ENCODE measurements around the gene ASPHD2. TPM values are rescaled to one million over a fixed set of nuclear protein-coding genes. Genes with fewer than 3 reads are reported as not detected.

The ASPHD2 gene
- total and polyA plus RNA-seq, 2 of the 13 experiments (the other 11 are each of a cell fraction or from before 2014, with no cell fraction given), result 0.04 TPM

- TF ChIP-seq, protein P1, sequence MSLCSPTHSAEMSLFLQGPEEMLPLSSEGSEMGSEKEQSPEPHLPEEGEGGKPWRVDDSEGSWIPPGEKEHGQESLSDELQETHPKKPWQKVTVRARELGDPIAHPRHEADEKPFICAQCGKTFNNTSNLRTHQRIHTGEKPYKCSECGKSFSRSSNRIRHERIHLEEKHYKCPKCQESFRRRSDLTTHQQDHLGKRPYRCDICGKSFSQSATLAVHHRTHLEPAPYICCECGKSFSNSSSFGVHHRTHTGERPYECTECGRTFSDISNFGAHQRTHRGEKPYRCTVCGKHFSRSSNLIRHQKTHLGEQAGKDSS (CRISPR knock-in tag; IDR thresholded peaks at IDR 0.05; ENCODE audit: borderline replicate concordance, low read depth), result peak; percentile 29; the same call in 1 of the 2 replicates
- TF ChIP-seq, protein P2, sequence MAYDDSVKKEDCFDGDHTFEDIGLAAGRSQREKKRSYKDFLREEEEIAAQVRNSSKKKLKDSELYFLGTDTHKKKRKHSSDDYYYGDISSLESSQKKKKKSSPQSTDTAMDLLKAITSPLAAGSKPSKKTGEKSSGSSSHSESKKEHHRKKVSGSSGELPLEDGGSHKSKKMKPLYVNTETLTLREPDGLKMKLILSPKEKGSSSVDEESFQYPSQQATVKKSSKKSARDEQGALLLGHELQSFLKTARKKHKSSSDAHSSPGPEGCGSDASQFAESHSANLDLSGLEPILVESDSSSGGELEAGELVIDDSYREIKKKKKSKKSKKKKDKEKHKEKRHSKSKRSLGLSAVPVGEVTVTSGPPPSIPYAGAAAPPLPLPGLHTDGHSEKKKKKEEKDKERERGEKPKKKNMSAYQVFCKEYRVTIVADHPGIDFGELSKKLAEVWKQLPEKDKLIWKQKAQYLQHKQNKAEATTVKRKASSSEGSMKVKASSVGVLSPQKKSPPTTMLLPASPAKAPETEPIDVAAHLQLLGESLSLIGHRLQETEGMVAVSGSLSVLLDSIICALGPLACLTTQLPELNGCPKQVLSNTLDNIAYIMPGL (CRISPR knock-in tag; IDR thresholded peaks at IDR 0.05; ENCODE audit: borderline replicate concordance in 1 of 2, low read depth in 1 of 2), result peak; percentile 63 to 88
- TF ChIP-seq SIN3A (IDR thresholded peaks at IDR 0.05; ENCODE audit: borderline replicate concordance, low read depth, low read length), result peak; percentile 86; the same call in 1 of the 2 replicates
- peak; percentile 88; the same call in 1 of the 2 replicates for TF ChIP-seq ZBTB42 (CRISPR knock-in tag; IDR thresholded peaks at IDR 0.05)
- no peak for TF ChIP-seq FOXP1 (IDR thresholded peaks at IDR 0.05)
- TF ChIP-seq FOXP1 (CRISPR knock-in tag; IDR thresholded peaks at IDR 0.05), result no peak
- TF ChIP-seq KDM5B (CRISPR knock-in tag; IDR thresholded peaks at IDR 0.05; ENCODE audit: borderline replicate concordance), result peak; percentile 91
- TF ChIP-seq, protein P3, sequence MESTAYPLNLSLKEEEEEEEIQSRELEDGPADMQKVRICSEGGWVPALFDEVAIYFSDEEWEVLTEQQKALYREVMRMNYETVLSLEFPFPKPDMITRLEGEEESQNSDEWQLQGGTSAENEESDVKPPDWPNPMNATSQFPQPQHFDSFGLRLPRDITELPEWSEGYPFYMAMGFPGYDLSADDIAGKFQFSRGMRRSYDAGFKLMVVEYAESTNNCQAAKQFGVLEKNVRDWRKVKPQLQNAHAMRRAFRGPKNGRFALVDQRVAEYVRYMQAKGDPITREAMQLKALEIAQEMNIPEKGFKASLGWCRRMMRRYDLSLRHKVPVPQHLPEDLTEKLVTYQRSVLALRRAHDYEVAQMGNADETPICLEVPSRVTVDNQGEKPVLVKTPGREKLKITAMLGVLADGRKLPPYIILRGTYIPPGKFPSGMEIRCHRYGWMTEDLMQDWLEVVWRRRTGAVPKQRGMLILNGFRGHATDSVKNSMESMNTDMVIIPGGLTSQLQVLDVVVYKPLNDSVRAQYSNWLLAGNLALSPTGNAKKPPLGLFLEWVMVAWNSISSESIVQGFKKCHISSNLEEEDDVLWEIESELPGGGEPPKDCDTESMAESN (CRISPR knock-in tag; conservative IDR thresholded peaks at IDR 0.05), result peak; percentile 81
- TF ChIP-seq, protein P4, sequence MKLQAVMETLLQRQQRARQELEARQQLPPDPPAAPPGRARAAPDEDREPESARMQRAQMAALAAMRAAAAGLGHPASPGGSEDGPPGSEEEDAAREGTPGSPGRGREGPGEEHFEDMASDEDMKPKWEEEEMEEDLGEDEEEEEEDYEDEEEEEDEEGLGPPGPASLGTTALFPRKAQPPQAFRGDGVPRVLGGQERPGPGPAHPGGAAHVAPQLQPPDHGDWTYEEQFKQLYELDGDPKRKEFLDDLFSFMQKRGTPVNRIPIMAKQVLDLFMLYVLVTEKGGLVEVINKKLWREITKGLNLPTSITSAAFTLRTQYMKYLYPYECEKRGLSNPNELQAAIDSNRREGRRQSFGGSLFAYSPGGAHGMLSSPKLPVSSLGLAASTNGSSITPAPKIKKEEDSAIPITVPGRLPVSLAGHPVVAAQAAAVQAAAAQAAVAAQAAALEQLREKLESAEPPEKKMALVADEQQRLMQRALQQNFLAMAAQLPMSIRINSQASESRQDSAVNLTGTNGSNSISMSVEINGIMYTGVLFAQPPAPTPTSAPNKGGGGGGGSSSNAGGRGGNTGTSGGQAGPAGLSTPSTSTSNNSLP (IDR thresholded peaks at IDR 0.05; ENCODE audit: low read depth, low read length), result peak; percentile 44; the same call in 1 of the 2 replicates
- TF ChIP-seq ESRRA (CRISPR knock-in tag; IDR thresholded peaks at IDR 0.05; ENCODE audit: low read depth), result 0 out of 2 replicates have a peak, but pooled peaks have one; percentile 49
- peak; percentile 64; the same call in 1 of the 2 replicates for TF ChIP-seq CSRNP1 (CRISPR knock-in tag; IDR thresholded peaks at IDR 0.05)
- 0 out of 2 replicates have a peak, but pooled peaks have one; percentile 67 for TF ChIP-seq TMF1 (CRISPR knock-in tag; IDR thresholded peaks at IDR 0.05; ENCODE audit: low read depth)
- peak; percentile 81 for TF ChIP-seq HNRNPLL (IDR thresholded peaks at IDR 0.05; ENCODE audit: low read depth, low read length, poor library complexity, severe bottlenecking)
- no peak for TF ChIP-seq IRX3 (CRISPR knock-in tag; IDR thresholded peaks at IDR 0.05; ENCODE audit: borderline replicate concordance, low read depth)
- TF ChIP-seq, protein P5, sequence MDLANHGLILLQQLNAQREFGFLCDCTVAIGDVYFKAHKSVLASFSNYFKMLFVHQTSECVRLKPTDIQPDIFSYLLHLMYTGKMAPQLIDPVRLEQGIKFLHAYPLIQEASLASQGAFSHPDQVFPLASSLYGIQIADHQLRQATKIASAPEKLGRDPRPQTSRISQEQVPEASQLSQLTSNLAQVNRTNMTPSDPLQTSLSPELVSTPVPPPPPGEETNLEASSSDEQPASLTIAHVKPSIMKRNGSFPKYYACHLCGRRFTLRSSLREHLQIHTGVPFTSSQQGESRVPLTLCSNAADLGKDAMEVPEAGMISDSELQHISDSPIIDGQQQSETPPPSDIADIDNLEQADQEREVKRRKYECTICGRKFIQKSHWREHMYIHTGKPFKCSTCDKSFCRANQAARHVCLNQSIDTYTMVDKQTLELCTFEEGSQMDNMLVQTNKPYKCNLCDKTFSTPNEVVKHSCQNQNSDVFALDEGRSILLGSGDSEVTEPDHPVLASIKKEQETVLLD (CRISPR knock-in tag; IDR thresholded peaks at IDR 0.05; ENCODE audit: low read depth), result peak; percentile 89
- TF ChIP-seq ZBTB38 (CRISPR knock-in tag; IDR thresholded peaks at IDR 0.05), result peak; percentile 72; the same call in 1 of the 2 replicates
These were observed 54.6 kb downstream of the ASPHD2 start, which contains the start of the genes HPS4 and SRRD (continued) for GRCh38 chr22:26483439-26484359.

Measured in HepG2 (cell line).